Nephron (organoid): Measurements from ENCODE around the gene BCLAF1.
"Not testable (repeated sequence)": the region's sequence is repeated elsewhere in the genome, so short reads cannot be mapped to it uniquely, and the experiment has no call there.

Experiments used
- H3K27ac Mint-ChIP-seq, 3 experiments: 2 replicates each; pipeline ENCODE4 v1.8.0; 2020; ENCODE audit warnings: mixed read lengths in 3 of 3, mild to moderate bottlenecking in 2 of 3, moderate library complexity in 1 of 3
- H3K27me3 Mint-ChIP-seq: 2 replicates; pipeline ENCODE4 v1.8.0; 2021; ENCODE audit warnings: low read depth, mild to moderate bottlenecking, moderate library complexity, mixed read lengths
- H3K36me3 Mint-ChIP-seq: 2 replicates; pipeline ENCODE4 v1.8.0; 2020; ENCODE audit warnings: low read depth, mixed read lengths
- H3K4me1 Mint-ChIP-seq: 2 replicates; pipeline ENCODE4 v1.8.0; 2020; ENCODE audit warnings: mixed read lengths
- H3K4me3 Mint-ChIP-seq, 3 experiments: 2 replicates each; pipeline ENCODE4 v1.8.0; 2020; ENCODE audit warnings: mild to moderate bottlenecking in 3 of 3, mixed read lengths in 3 of 3, moderate library complexity in 2 of 3
- H3K9me3 Mint-ChIP-seq: 2 replicates; pipeline ENCODE4 v1.8.0; 2020; ENCODE audit warnings: mixed read lengths
- CTCF ChIP-seq, 3 experiments: fragments of 200-600 bp; sonication (generic); IDR thresholded peaks; one replicate each; pipeline ENCODE4 v1.5.0; 2021; ENCODE audit warnings: antibody characterized with exemption in 3 of 3; ENCODE audit not compliant: unreplicated experiment in 3 of 3

BCLAF1 gene

DNA sequence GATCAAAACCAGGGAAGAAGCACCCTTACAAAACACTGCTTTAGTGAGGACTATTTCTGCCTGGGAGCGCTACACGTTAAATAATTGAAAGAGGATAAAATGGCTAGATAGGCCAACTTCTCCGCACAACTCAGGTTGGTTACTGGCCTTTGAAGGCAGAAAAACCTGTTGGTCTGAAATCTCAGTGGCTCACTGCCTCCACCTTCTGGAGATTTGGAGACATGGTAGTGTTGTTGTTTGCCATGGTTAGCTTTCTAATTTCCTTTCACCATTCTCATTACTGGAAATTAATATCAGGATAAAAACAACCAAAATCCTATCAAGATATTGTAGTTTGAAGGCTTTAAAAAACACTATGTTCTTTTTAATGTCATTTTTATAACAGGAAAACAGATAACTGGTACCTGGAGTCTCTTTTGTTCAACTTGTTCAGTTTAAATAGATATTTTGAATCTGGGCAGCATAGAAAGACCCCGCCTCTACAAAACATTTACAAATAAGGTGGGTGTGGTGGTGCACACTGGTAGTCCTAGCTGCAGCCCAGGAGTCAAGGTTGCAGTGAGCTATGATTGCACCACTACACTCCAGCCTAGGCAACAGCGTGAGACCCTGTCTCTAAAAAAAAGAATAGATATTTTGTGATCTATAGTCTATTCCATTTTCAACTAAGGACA lies 27.5 kb upstream of the BCLAF1 start:
- Mint-ChIP-seq H3K4me3 (no peak overlapping the region), H3K36me3 (no peaks in the 10 kb centered on the region), H3K4me1 (no peaks in the 10 kb centered on the region), H3K27me3 (peaks cover 8% of the 10 kb centered on the region), H3K9me3 (no peaks in the 10 kb centered on the region), H3K27ac (peak overlapping the region in 1 of 3 experiments; percentile 25)
- TF ChIP-seq CTCF (IDR thresholded peaks at IDR 0.05; ENCODE audit: unreplicated experiment in 3 of 3), result peak; percentile 82 to 86 (median 85)

GRCh38 chr6:136315594-136315993 lies 25.9 kb upstream of the BCLAF1 start:
- Mint-ChIP-seq H3K36me3 (no peaks in the 10 kb centered on the region), H3K4me1 (no peaks in the 10 kb centered on the region)

DNA sequence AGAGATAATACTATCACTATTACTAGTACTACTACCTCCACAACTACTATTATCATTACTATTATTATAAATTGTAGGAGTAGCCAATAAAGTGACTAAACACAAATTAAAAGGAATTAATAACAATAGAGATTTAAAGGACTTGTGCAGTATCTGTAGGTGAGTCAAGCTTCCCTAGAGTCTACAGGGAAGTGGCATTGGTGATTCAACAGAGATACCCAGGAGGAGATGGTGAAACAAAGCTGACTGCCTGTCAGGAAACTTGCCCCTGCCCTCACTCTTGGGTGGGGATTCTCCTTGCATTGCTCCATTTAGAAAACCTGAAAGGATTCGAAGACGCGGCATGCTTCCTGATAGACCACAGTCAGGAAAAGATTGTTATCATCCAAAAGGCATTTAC lies 23.3 kb upstream of the BCLAF1 start:
- Mint-ChIP-seq H3K4me3 (no peak overlapping the region), H3K9me3 (no peaks in the 10 kb centered on the region), H3K36me3 (no peaks in the 10 kb centered on the region), H3K4me1 (no peaks in the 10 kb centered on the region), H3K27me3 (peaks cover 5% of the 10 kb centered on the region), H3K27ac (no peak overlapping the region)
- no peak for TF ChIP-seq CTCF (IDR thresholded peaks at IDR 0.05; ENCODE audit: unreplicated experiment in 3 of 3)

More at GRCh38 chr6:136315594-136315993, 25.9 kb upstream of the BCLAF1 start:
- H3K4me3 Mint-ChIP-seq, result no peak overlapping the region
- no peak for TF ChIP-seq CTCF (IDR thresholded peaks at IDR 0.05; ENCODE audit: unreplicated experiment in 3 of 3)
- no peaks in the 10 kb centered on the region for H3K9me3 Mint-ChIP-seq
- H3K27me3 Mint-ChIP-seq, result peaks cover 6% of the 10 kb centered on the region
- no peak overlapping the region for H3K27ac Mint-ChIP-seq

- no peak for TF ChIP-seq CTCF (IDR thresholded peaks at IDR 0.05; ENCODE audit: unreplicated experiment in 3 of 3)
- no peak overlapping the region for H3K4me3 Mint-ChIP-seq
- no peaks in the 10 kb centered on the region for H3K9me3 Mint-ChIP-seq
- H3K27me3 Mint-ChIP-seq, result peaks cover 5% of the 10 kb centered on the region
- H3K36me3 Mint-ChIP-seq, result no peaks in the 10 kb centered on the region
- H3K4me1 Mint-ChIP-seq, result no peaks in the 10 kb centered on the region
- H3K27ac Mint-ChIP-seq, result no peak overlapping the region
Observed at GRCh38 chr6:136309729-136310311, 20.2 kb upstream of the BCLAF1 start.

DNA sequence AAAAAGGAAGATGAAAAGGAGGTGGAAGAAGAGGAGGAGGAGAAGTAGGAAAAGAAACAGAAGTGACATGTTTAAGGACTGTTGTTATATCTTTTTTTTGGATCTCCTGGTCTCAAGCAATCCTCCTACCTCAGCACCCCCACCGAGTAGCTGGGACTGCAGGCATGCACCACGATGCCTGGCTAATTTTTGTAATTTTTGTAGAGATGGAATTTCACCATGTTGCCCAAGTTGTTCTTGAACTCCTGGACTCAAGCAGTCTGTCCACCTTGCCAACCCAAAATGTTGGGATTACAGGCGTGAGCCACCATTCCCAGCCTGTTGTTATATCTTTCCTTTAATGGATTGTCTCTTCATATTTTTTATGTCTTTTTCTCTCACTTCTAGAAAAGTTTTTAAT lies 19.5 kb upstream of the BCLAF1 start:
- H3K27ac Mint-ChIP-seq, result no peak overlapping the region
- no peak for TF ChIP-seq CTCF (IDR thresholded peaks at IDR 0.05; ENCODE audit: unreplicated experiment in 3 of 3)
- H3K27me3 Mint-ChIP-seq, result peaks cover 5% of the 10 kb centered on the region
- no peaks in the 10 kb centered on the region for H3K36me3 Mint-ChIP-seq
- H3K4me1 Mint-ChIP-seq, result no peaks in the 10 kb centered on the region
- H3K4me3 Mint-ChIP-seq, result no peak overlapping the region
- no peaks in the 10 kb centered on the region for H3K9me3 Mint-ChIP-seq

DNA sequence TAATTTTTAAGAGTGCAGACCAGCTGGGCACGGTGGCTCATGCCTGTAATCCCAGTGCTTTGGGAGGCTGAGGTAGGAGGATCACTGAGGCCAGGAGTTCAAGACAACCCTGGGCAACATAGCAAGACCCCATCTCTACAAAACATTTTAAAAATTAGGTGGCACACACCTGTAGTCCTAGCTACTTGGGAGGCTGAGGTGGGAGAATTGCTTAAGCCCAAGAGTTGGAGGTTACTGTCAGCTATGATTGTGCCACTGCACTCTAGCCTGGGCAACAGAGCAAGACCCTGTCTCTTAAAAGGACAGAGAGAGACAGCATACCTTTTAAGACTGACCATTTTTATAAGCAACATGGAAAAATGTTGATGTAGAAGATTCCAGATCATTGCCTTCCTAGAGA lies 18.8 kb upstream of the BCLAF1 start:
- not testable (repeated sequence) for H3K36me3 Mint-ChIP-seq

More for the DNA sequence above, 18.8 kb upstream of the BCLAF1 start:
- H3K4me3 Mint-ChIP-seq, H3K27ac Mint-ChIP-seq, H3K9me3 Mint-ChIP-seq, H3K4me1 Mint-ChIP-seq, H3K27me3 Mint-ChIP-seq: not testable (repeated sequence)
